IPS-20b (cell line): ENCODE data around the gene AVPI1.

Experiments
- H3K27ac ChIP-seq: one replicate; pipeline ENCODE4 v1.5.1; 2013; ENCODE audit warnings: low read length
- H3K27me3 ChIP-seq: 2 replicates; pipeline ENCODE4 v1.6.1; 2013; ENCODE audit warnings: mild to moderate bottlenecking, low read length, inconsistent platforms; ENCODE audit not compliant: insufficient read depth
- H3K36me3 ChIP-seq: 2 replicates; pipeline ENCODE4 v1.6.1; 2013; ENCODE audit warnings: low read depth, mild to moderate bottlenecking, inconsistent platforms, low read length, moderate library complexity; ENCODE audit not compliant: insufficient read depth
- H3K4me1 ChIP-seq: 2 replicates; pipeline ENCODE4 v1.6.1; 2013; ENCODE audit warnings: mild to moderate bottlenecking, control low read depth, inconsistent platforms, low read length, moderate library complexity; ENCODE audit not compliant: insufficient read depth
- H3K4me3 ChIP-seq: 2 replicates; pipeline ENCODE4 v1.5.1; 2013; ENCODE audit warnings: mild to moderate bottlenecking, low read length, inconsistent platforms
- H3K9ac ChIP-seq: 2 replicates; pipeline ENCODE4 v1.6.1; 2013; ENCODE audit warnings: low read depth, mild to moderate bottlenecking, inconsistent platforms, low read length, moderate library complexity
- H3K9me3 ChIP-seq: 2 replicates; pipeline ENCODE4 v1.6.1; 2013; ENCODE audit warnings: mild to moderate bottlenecking, low read depth, low read length, inconsistent platforms; ENCODE audit not compliant: insufficient read depth

AVPI1 gene

DNA sequence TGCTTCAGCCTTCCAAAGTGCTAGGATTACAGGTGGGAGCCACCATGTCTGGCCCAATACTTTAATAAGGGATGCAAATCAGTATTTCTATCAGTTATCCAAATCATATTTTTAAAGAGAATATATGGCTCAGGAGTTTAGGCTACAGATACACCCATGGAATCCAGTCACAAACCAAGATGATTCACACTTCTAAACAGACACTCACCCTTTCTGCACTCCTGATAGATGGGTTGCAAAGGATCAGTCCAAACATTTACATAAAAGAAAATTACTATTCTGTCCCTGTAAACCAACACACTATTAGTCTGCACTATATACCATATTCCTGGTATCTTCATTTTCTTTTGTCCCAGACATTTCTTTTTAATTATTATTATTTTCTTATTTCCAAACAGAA, 55.9 kb downstream of the AVPI1 start:
- Histone ChIP-seq H3K9me3 (no peaks in the 10 kb centered on the region), H3K27ac (no peak overlapping the region), H3K36me3 (no peaks in the 10 kb centered on the region), H3K4me3 (no peak overlapping the region), H3K9ac (no peak overlapping the region), H3K27me3 (no peaks in the 10 kb centered on the region), H3K4me1 (0 out of 2 replicates have a peak, but pooled peaks cover 3% of the 10 kb centered on the region)

DNA sequence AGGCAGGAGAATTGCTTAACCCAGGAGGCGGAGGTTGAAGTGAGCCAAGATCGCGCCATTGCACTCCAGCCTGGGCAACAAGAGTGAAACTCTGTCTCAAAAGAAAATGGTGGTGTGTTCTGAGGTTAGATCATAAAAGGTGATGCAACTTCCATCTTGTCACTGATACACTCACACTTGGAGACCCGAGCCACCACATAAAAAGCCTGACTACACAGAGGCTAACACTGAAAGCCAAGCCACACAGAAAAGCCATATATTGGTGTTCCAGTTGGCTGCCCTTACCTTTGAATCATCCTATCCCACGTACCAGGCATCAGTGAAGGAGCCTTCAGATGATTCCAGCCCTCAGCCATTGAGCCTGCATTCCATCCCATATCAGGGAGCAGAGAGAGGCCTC, 57.8 kb downstream of the AVPI1 start:
- H3K36me3 ChIP-seq = no peaks in the 10 kb centered on the region
- H3K27ac ChIP-seq = no peak overlapping the region
- no peak overlapping the region for H3K4me3 ChIP-seq

DNA sequence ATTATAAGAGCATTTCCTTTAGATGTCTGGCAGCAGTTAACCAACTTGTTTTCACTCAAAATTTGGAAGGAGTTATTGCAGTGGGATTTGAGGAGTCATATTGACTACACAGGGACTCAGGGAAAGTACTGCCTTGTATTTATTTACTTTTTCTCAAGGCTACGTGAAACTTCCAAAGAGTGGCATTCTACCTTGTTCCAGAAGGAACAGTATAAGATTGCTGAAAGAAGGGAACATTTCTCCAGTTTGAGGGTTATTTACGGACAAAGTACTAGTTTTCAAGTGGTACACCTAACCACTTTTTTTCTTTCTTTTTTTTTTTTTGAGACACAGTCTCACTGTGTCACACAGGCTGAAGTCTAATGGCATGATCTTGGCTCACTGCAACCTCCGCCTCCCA, 58.8 kb downstream of the AVPI1 start:
- H3K9ac ChIP-seq = no peak overlapping the region
- H3K4me1 ChIP-seq = no peaks in the 10 kb centered on the region
- no peak overlapping the region for H3K4me3 ChIP-seq
- no peaks in the 10 kb centered on the region for H3K27me3 ChIP-seq
- no peaks in the 10 kb centered on the region for H3K9me3 ChIP-seq
- H3K36me3 ChIP-seq = no peaks in the 10 kb centered on the region
- no peak overlapping the region for H3K27ac ChIP-seq

More for the DNA sequence above, 57.8 kb downstream of the AVPI1 start:
- Histone ChIP-seq H3K4me1 (0 out of 2 replicates have a peak, but pooled peaks cover 3% of the 10 kb centered on the region), H3K9me3 (no peaks in the 10 kb centered on the region), H3K27me3 (no peaks in the 10 kb centered on the region), H3K9ac (no peak overlapping the region)

GRCh38 chr10:97627731-97628130, 59.3 kb downstream of the AVPI1 start:
- Histone ChIP-seq H3K27ac (no peak overlapping the region), H3K9me3 (no peaks in the 10 kb centered on the region), H3K36me3 (no peaks in the 10 kb centered on the region), H3K4me1 (no peaks in the 10 kb centered on the region), H3K4me3 (no peak overlapping the region), H3K9ac (no peak overlapping the region), H3K27me3 (no peaks in the 10 kb centered on the region)
